NOMO-1 treated with dmso at 0.1 percent for 144 hours (cell line): ENCODE data around the gene HDAC7.
A peak's percentile ranks its signal among the peaks of the same experiment; 100 is the strongest.
"Not testable (repeated sequence)": the region's sequence is repeated elsewhere in the genome, so short reads cannot be mapped to it uniquely, and the experiment has no call there.

Experiments
- DNase-seq: peaks from one replicate; lab custom pipeline; 2025; ENCODE audit not compliant: unreplicated experiment; lab: John Stamatoyannopoulos, UW

Gene HDAC7

GRCh38 chr12:47849261-47849660, 29.6 kb upstream of the HDAC7 start:
- no peak for DNase-seq

GRCh38 chr12:47848853-47849252, 29.1 kb upstream of the HDAC7 start:
- no peak for DNase-seq

- no peak for DNase-seq
Measured at GRCh38 chr12:47846294-47846996, 26.7 kb upstream of the HDAC7 start.

GRCh38 chr12:47845081-47845480, 25.4 kb upstream of the HDAC7 start:
- no peak for DNase-seq

- no peak for DNase-seq
Measured at GRCh38 chr12:47844264-47845019, 24.7 kb upstream of the HDAC7 start.

- DNase-seq: no peak
Measured at GRCh38 chr12:47843226-47843980, 23.7 kb upstream of the HDAC7 start.

GRCh38 chr12:47842543-47842942, 22.8 kb upstream of the HDAC7 start:
- not testable (repeated sequence) for DNase-seq

- DNase-seq: no peak
Measured at GRCh38 chr12:47841910-47842309, 22.2 kb upstream of the HDAC7 start.

- no peak for DNase-seq
Measured at GRCh38 chr12:47841501-47841900, 21.8 kb upstream of the HDAC7 start.

- DNase-seq: no peak
Measured at GRCh38 chr12:47840571-47840970, 20.9 kb upstream of the HDAC7 start.

GRCh38 chr12:47839214-47839876, 19.6 kb upstream of the HDAC7 start:
- DNase-seq: no peak

- DNase-seq: no peak
Measured at GRCh38 chr12:47838286-47838931, 18.7 kb upstream of the HDAC7 start.

GRCh38 chr12:47837190-47838171, 17.8 kb upstream of the HDAC7 start:
- DNase-seq: peak; percentile 27

- DNase-seq: no peak
Measured at GRCh38 chr12:47835831-47836155, 16.1 kb upstream of the HDAC7 start.

- DNase-seq: no peak
Measured at GRCh38 chr12:47835006-47835830, 15.5 kb upstream of the HDAC7 start.

GRCh38 chr12:47834199-47834903, 14.6 kb upstream of the HDAC7 start:
- DNase-seq: no peak

- no peak for DNase-seq
Measured at GRCh38 chr12:47833591-47834012, 13.9 kb upstream of the HDAC7 start.

GRCh38 chr12:47832263-47832933, 12.7 kb upstream of the HDAC7 start:
- DNase-seq: no peak
